ENCODE data around the gene KIAA1671. TPM values are rescaled to one million over a fixed set of nuclear protein-coding genes. Genes with fewer than 3 reads are reported as not detected.
"Not testable (repeated sequence)": the region's sequence is repeated elsewhere in the genome, so short reads cannot be mapped to it uniquely, and the experiment has no call there.

KIAA1671 gene
- polyA plus RNA-seq, 3 donors = not detected

DNA sequence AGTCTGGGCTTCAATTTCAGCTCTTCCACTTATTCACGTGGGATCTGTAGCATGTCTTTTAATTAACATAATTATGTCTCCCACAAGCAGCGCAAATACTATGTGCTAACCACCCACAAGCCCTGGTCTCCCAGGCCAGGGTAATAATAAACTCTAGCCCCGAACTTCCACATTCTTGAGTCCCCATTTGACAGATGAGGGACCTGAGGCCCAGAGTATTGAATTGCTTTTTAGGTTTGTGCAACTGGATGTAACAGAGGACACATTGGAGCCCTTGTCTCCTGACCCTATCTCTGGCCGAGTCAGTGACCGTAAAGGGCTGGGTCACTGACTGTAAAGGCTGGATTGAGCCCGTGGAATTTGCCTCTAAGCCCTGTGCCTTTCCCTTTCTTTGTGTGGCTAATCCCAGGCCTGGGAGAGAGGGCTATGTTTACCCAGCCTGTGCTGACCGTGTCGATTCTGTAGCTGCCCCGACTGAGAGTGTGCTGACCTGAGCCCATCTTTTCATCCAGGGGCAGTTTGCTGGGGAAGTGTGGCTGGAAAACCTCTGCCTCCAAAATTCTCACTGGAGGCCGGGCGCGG, 270.8 kb downstream of the KIAA1671 start:
- Histone ChIP-seq H3K79me2 (ENCODE audit: insufficient read depth, low read length) (no peaks in the 10 kb centered on the region), H4K20me1 (ENCODE audit: insufficient read depth, low read length) (no peaks in the 10 kb centered on the region), H3K36me3 (replicated peaks in 1 of 2; ENCODE audit: control insufficient read depth in 1 of 2, insufficient read depth in 2 of 2, low read length in 2 of 2) (no peaks in the 10 kb centered on the region), H3K4me1 (ENCODE audit: control insufficient read depth in 1 of 2, insufficient read depth in 2 of 2, low read length in 2 of 2) (no peaks in the 10 kb centered on the region), H3K9me3 (replicated peaks in 1 of 2; ENCODE audit: control insufficient read depth in 1 of 2, insufficient read depth in 1 of 2, low read length in 2 of 2) (no peaks in the 10 kb centered on the region), H3K27me3 (ENCODE audit: control insufficient read depth in 2 of 2, insufficient read depth in 2 of 2, low read length in 2 of 2) (no peaks in the 10 kb centered on the region), H2AFZ (ENCODE audit: insufficient read depth, low read depth, low read length, poor library complexity, severe bottlenecking) (no peak overlapping the region), H3K9ac (ENCODE audit: insufficient read depth, low read length, poor library complexity, severe bottlenecking) (no peak overlapping the region), H3K4me3 (replicated peaks in 1 of 3; ENCODE audit: low read depth in 2 of 3, low read length in 3 of 3) (no peak overlapping the region), H3K4me2 (replicated peaks; ENCODE audit: extremely low read depth, low read length, poor library complexity, severe bottlenecking) (no peak overlapping the region), H3K27ac (ENCODE audit: low read depth in 1 of 2, low read length in 2 of 2) (no peak overlapping the region)
- no peak for DNase-seq
- Mint-ChIP-seq H3K9me3 (peaks cover 0 to 2% (median 0%) of the 10 kb centered on the region in 7 donors), H3K36me3 (no peaks in the 10 kb centered on the region), H3K4me3 (no peak overlapping the region), H3K27ac (no peak overlapping the region), H3K27me3 (ENCODE audit: low read depth in 3 of 3) (peaks cover 6 to 16% (median 11%) of the 10 kb centered on the region in 3 donors), H3K4me1 (no peaks in the 10 kb centered on the region)
- intact Hi-C loops (cut with micrococcal nuclease) = no loop called here
- WGBS (ENCODE audit: insufficient coverage) = 87% methylated on average over 3 of the region's 12 CpGs
- TF ChIP-seq, protein P1, sequence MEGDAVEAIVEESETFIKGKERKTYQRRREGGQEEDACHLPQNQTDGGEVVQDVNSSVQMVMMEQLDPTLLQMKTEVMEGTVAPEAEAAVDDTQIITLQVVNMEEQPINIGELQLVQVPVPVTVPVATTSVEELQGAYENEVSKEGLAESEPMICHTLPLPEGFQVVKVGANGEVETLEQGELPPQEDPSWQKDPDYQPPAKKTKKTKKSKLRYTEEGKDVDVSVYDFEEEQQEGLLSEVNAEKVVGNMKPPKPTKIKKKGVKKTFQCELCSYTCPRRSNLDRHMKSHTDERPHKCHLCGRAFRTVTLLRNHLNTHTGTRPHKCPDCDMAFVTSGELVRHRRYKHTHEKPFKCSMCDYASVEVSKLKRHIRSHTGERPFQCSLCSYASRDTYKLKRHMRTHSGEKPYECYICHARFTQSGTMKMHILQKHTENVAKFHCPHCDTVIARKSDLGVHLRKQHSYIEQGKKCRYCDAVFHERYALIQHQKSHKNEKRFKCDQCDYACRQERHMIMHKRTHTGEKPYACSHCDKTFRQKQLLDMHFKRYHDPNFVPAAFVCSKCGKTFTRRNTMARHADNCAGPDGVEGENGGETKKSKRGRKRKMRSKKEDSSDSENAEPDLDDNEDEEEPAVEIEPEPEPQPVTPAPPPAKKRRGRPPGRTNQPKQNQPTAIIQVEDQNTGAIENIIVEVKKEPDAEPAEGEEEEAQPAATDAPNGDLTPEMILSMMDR (IDR thresholded peaks at IDR 0.05) = no peak

DNA sequence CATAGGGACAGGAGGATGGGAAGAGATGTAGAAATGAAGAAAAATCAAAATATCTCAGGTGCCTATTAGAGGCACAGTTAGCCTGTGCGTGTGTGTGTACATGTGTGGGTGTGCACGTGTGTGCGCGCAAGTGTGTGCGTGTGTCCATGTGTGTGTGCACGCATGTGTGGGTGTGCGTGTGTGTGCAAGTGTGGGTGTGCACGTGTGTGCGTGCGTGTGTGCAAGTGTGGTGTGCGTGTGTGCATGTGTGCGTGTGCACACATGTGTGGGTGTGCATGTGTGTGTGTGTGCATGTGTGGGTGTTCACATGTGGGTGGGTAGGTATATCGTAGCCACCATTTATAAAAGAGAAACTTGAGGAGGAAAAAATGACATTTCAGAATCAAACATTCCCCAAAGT, 276.3 kb downstream of the KIAA1671 start:
- H3K36me3 Mint-ChIP-seq = no peaks in the 10 kb centered on the region
- DNase-seq = no peak
- H3K9me3 Mint-ChIP-seq = peaks cover 0 to 2% (median 0%) of the 10 kb centered on the region in 7 donors
- Histone ChIP-seq H2AFZ (ENCODE audit: insufficient read depth, low read depth, low read length, poor library complexity, severe bottlenecking) (no peak overlapping the region), H3K9ac (ENCODE audit: insufficient read depth, low read length, poor library complexity, severe bottlenecking) (no peak overlapping the region), H3K27ac (ENCODE audit: low read depth in 1 of 2, low read length in 2 of 2) (no peak overlapping the region), H3K4me2 (replicated peaks; ENCODE audit: extremely low read depth, low read length, poor library complexity, severe bottlenecking) (no peak overlapping the region), H3K27me3 (ENCODE audit: control insufficient read depth in 2 of 2, insufficient read depth in 2 of 2, low read length in 2 of 2) (no peaks in the 10 kb centered on the region), H3K9me3 (replicated peaks in 1 of 2; ENCODE audit: control insufficient read depth in 1 of 2, insufficient read depth in 1 of 2, low read length in 2 of 2) (no peaks in the 10 kb centered on the region), H3K36me3 (replicated peaks in 1 of 2; ENCODE audit: control insufficient read depth in 1 of 2, insufficient read depth in 2 of 2, low read length in 2 of 2) (no peaks in the 10 kb centered on the region), H3K4me1 (ENCODE audit: control insufficient read depth in 1 of 2, insufficient read depth in 2 of 2, low read length in 2 of 2) (no peaks in the 10 kb centered on the region), H3K4me3 (replicated peaks in 1 of 3; ENCODE audit: low read depth in 2 of 3, low read length in 3 of 3) (no peak overlapping the region), H4K20me1 (ENCODE audit: insufficient read depth, low read length) (no peaks in the 10 kb centered on the region), H3K79me2 (ENCODE audit: insufficient read depth, low read length) (no peaks in the 10 kb centered on the region)
- H3K4me3 Mint-ChIP-seq = no peak overlapping the region
- no peak overlapping the region for H3K27ac Mint-ChIP-seq
- TF ChIP-seq, protein P1 (IDR thresholded peaks at IDR 0.05) = no peak
- WGBS (ENCODE audit: insufficient coverage) = 97% methylated on average over 12 of the region's 13 CpGs
- no peaks in the 10 kb centered on the region for H3K4me1 Mint-ChIP-seq
- intact Hi-C loops (cut with micrococcal nuclease) = no loop called here
- H3K27me3 Mint-ChIP-seq (ENCODE audit: low read depth in 3 of 3) = peaks cover 5 to 15% (median 7%) of the 10 kb centered on the region in 3 donors

DNA sequence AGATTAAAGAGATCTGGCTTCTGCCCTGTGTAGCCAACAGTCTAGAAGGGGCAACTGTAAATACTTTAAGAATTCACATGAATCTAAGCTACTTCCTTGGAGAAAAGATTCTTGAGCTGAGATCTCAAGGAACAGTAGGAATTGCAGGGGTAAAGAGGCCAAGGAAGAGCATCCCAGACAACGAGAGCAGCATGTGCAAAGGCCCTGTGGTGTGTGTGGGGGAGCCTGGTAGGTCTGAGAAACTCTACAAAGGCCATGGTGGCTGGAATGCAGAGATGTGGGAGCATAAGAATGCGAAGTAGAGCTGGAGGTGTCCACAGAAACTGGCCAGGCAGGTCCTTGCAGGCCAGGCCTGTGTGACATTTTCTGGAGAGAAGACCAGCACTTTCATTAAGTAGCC, 278.2 kb downstream of the KIAA1671 start:
- H3K79me2 ChIP-seq (ENCODE audit: insufficient read depth, low read length); H3K4me2 ChIP-seq (replicated peaks; ENCODE audit: extremely low read depth, low read length, poor library complexity, severe bottlenecking); H3K4me1 Mint-ChIP-seq; H3K4me3 Mint-ChIP-seq; DNase-seq; intact Hi-C loops (cut with micrococcal nuclease); H3K36me3 Mint-ChIP-seq; H3K9me3 Mint-ChIP-seq; H3K27ac Mint-ChIP-seq; H3K4me3 ChIP-seq (replicated peaks in 1 of 3; ENCODE audit: low read depth in 2 of 3, low read length in 3 of 3); H3K36me3 ChIP-seq (replicated peaks in 1 of 2; ENCODE audit: control insufficient read depth in 1 of 2, insufficient read depth in 2 of 2, low read length in 2 of 2); H2AFZ ChIP-seq (ENCODE audit: insufficient read depth, low read depth, low read length, poor library complexity, severe bottlenecking); H3K27ac ChIP-seq (ENCODE audit: low read depth in 1 of 2, low read length in 2 of 2); H3K9me3 ChIP-seq (replicated peaks in 1 of 2; ENCODE audit: control insufficient read depth in 1 of 2, insufficient read depth in 1 of 2, low read length in 2 of 2); H3K9ac ChIP-seq (ENCODE audit: insufficient read depth, low read length, poor library complexity, severe bottlenecking); H4K20me1 ChIP-seq (ENCODE audit: insufficient read depth, low read length); H3K4me1 ChIP-seq (ENCODE audit: control insufficient read depth in 1 of 2, insufficient read depth in 2 of 2, low read length in 2 of 2); H3K27me3 ChIP-seq (ENCODE audit: control insufficient read depth in 2 of 2, insufficient read depth in 2 of 2, low read length in 2 of 2): not testable (repeated sequence)
- 78% methylated on average over 2 of the region's 2 CpGs for WGBS (ENCODE audit: insufficient coverage)
- H3K27me3 Mint-ChIP-seq (ENCODE audit: low read depth in 3 of 3) = peaks cover 2 to 23% (median 15%) of the 10 kb centered on the region in 3 donors

Measured in CD14-positive monocyte (primary cell).